Panc1 (cell line): Measurements from ENCODE around the gene NPR1.

Source experiments
- CTCF ChIP-seq: fragments of 450-650 bp; IDR thresholded peaks from 2 replicates; pipeline ENCODE4 v1.5.1; 2017; ENCODE audit warnings: mild to moderate bottlenecking
- REST ChIP-seq, 2 experiments: IDR thresholded peaks; 2 replicates each; pipeline ENCODE4 v1.6.1; 2011 to 2012; ENCODE audit warnings: low read depth in 2 of 2, control low read depth in 1 of 2, low read length in 1 of 2, mild to moderate bottlenecking in 1 of 2, moderate library complexity in 1 of 2; ENCODE audit not compliant: insufficient read depth in 1 of 2
- SIN3A ChIP-seq: IDR thresholded peaks from 2 replicates; pipeline ENCODE4 v1.6.1; 2012; ENCODE audit warnings: low read depth, mild to moderate bottlenecking, low read length, moderate library complexity, borderline replicate concordance; ENCODE audit not compliant: insufficient read depth

- TF ChIP-seq CTCF (peak; percentile 98), REST (IDR thresholded peaks at IDR 0.05; ENCODE audit: insufficient read depth in 1 of 2, low read depth in 2 of 2, low read length in 1 of 2) (no peak), SIN3A (no peak)
Measured at GRCh38 chr1:153677718-153678518, 570 bp upstream of the NPR1 start.
